ENCODE measurements around the gene LYRM4.
"Not testable (repeated sequence)": the region's sequence is repeated elsewhere in the genome, so short reads cannot be mapped to it uniquely, and the experiment has no call there.

Gene LYRM4

GRCh38 chr6:5068153-5068751 lies 192.5 kb downstream of the LYRM4 start:
- DNase-seq, result no peak

DNA sequence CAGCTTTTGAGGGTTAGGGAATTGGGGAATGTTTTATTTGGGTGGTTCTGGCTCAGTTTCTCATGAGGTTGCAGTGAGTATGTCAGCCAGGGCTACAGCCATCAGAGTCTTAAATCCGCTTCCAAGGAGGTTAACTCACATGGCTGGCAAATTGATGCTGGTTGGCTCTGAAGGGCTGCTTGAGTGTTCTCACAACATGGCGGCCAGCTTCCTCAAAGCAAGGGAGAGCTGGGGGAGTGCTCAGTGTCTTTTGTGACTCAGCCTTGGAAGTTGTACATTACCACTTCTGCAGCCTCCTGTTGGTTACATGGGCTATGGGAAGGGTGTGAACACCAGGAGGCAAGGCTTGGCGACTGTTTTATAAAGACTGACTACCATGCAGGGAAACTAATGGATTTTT lies 193.4 kb downstream of the LYRM4 start:
- no peak for DNase-seq

DNA sequence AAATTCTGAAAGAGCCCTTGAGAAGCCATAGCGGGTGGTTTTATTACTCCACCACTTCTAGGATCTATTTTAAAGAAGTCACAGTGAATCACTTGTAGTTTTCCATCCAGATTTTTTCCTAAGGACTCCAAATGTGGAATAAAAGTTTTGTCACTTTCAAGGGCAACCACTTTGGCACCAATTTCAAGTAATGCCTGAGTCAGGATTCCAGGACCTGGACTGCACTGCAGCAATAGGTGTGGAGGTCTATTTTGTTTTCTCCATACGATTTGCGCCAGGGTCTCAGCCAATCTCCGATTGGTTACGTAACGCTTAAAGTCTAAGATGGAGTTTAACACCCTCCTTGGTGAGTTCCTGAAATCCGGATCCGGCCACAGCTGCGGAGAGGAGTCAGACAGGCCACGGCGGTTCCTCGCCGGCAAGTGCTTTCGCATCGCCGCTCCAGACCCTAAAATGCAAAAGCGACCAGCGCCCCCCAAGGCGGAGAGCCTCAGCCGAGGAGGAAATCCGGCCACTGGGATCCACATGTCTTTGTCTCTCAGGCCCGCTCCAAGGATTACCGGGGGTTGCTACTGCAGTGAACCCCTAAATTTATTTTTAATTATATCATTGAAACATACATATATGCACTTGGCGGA lies 194.2 kb downstream of the LYRM4 start:
- DNase-seq, result no peak

DNA sequence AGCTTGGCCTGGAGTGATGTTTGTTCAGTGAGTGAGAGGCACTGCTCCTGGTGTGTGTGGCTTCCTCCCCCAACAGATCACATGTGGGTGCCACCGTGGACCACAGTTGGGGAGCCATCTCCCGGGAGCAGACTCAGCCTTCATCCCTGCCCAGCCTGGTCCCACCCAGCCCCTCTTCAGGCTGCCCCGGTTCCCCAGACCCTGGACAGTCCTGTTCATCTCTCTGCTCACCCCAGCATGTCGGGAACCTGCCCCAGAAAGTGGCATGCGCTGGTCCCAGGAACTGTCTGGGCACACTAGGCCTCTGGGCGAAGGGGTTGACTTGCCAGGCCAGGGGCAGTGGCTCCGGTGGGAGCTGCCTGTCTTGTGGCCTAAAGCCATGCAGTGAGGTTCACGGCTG lies 197.1 kb downstream of the LYRM4 start:
- DNase-seq, result no peak

- no peak for DNase-seq
These were observed 199.6 kb downstream of the LYRM4 start for GRCh38 chr6:5061152-5061551.

GRCh38 chr6:5060439-5060838 lies 200.3 kb downstream of the LYRM4 start:
- DNase-seq, result not testable (repeated sequence)

- no peak for DNase-seq
These were observed 201.5 kb downstream of the LYRM4 start for GRCh38 chr6:5059036-5059896.
